HG02884 (cell line): ENCODE measurements around the gene ARHGAP26.
A peak's percentile ranks its signal among the peaks of the same experiment; 100 is the strongest.

Source experiments
- ATAC-seq: cut with Tn5 transposase; IDR thresholded peaks from one replicate; pipeline ENCODE4 v1.9.1; 2021; ENCODE audit warnings: mild to moderate bottlenecking, moderate library complexity; ENCODE audit not compliant: unreplicated experiment

Gene ARHGAP26

GRCh38 chr5:143247134-143247815 lies 477.1 kb downstream of the ARHGAP26 start:
- ATAC-seq = no peak

GRCh38 chr5:143248391-143248790 lies 478.2 kb downstream of the ARHGAP26 start:
- ATAC-seq = no peak

- ATAC-seq = no peak
These were observed 478.8 kb downstream of the ARHGAP26 start for GRCh38 chr5:143248822-143249579.

- ATAC-seq = no peak
These were observed 479.7 kb downstream of the ARHGAP26 start for GRCh38 chr5:143249851-143250250.

GRCh38 chr5:143251190-143251589 lies 481.0 kb downstream of the ARHGAP26 start:
- no peak for ATAC-seq

- ATAC-seq = peak; percentile 46
These were observed 481.8 kb downstream of the ARHGAP26 start for GRCh38 chr5:143251946-143252345.

- ATAC-seq = no peak
These were observed 484.6 kb downstream of the ARHGAP26 start for GRCh38 chr5:143254819-143255218.

- no peak for ATAC-seq
These were observed 488.5 kb downstream of the ARHGAP26 start for GRCh38 chr5:143258559-143259253.

- no peak for ATAC-seq
These were observed 489.1 kb downstream of the ARHGAP26 start for GRCh38 chr5:143259254-143259605.

- no peak for ATAC-seq
These were observed 491.7 kb downstream of the ARHGAP26 start for GRCh38 chr5:143261748-143262392.

- peak; percentile 86 for ATAC-seq
These were observed 492.4 kb downstream of the ARHGAP26 start for GRCh38 chr5:143262393-143263174.

- no peak for ATAC-seq
These were observed 493.2 kb downstream of the ARHGAP26 start for GRCh38 chr5:143263272-143263810.

- no peak for ATAC-seq
These were observed 495.8 kb downstream of the ARHGAP26 start for GRCh38 chr5:143265995-143266394.

- ATAC-seq = no peak
These were observed 497.0 kb downstream of the ARHGAP26 start for GRCh38 chr5:143267186-143267585.

GRCh38 chr5:143268388-143268787 lies 498.2 kb downstream of the ARHGAP26 start:
- ATAC-seq = no peak

- no peak for ATAC-seq
These were observed 501.3 kb downstream of the ARHGAP26 start for GRCh38 chr5:143271431-143271830.

GRCh38 chr5:143274952-143275351 lies 504.8 kb downstream of the ARHGAP26 start:
- ATAC-seq = no peak

- no peak for ATAC-seq
These were observed 505.6 kb downstream of the ARHGAP26 start for GRCh38 chr5:143275512-143276363.

GRCh38 chr5:143277536-143277935 lies 507.4 kb downstream of the ARHGAP26 start:
- ATAC-seq = no peak
